RCC 7860 (cell line): ENCODE measurements around the gene S100A2.
"Not testable (repeated sequence)": the region's sequence is repeated elsewhere in the genome, so short reads cannot be mapped to it uniquely, and the experiment has no call there.

ENCODE experiments used
- DNase-seq: peaks from one replicate; pipeline ENCODE4 v3.0.0-alpha.2; 2015; ENCODE audit warnings: low spot score
- FAIRE-seq: peaks from 2 replicates; lab custom pipeline; 2012; peaks lifted over from hg19 to GRCh38; lab: Jason Lieb, UNC

The S100A2 gene

DNA sequence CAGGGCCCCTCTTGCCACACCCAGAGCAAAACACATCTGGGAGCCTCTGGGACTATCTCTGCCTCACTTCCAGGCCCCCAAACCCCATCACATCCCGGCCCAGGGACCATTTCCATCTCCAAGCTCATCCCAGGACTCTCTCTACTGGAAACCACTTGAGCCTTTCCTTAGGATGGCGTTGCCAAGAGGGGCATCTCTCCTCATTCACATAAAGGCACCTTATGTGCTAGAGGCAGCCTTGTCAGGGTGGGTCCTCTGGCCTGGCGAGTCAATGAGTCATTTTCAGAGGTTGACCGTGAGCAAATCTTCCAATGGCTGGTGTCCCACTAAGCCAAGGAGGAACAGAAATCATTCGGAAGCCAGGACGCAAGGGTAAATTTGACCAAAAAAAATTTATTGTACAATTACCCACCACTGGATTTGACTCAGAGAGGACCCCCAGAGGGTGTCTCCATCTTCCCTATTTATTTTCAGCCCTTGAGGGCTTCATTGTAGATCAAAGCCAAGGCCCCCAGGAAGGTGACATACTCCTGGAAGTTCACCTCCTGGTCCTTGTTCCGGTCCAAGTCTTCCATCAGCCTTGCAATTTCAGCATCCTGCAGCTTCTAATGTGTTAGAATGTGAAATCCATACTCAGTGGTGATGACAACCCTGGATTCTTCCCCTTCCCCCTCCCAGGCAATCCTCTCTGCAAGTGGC, 31.3 kb downstream of the S100A2 start:
- FAIRE-seq (no peak), DNase-seq (peak; percentile 55)

DNA sequence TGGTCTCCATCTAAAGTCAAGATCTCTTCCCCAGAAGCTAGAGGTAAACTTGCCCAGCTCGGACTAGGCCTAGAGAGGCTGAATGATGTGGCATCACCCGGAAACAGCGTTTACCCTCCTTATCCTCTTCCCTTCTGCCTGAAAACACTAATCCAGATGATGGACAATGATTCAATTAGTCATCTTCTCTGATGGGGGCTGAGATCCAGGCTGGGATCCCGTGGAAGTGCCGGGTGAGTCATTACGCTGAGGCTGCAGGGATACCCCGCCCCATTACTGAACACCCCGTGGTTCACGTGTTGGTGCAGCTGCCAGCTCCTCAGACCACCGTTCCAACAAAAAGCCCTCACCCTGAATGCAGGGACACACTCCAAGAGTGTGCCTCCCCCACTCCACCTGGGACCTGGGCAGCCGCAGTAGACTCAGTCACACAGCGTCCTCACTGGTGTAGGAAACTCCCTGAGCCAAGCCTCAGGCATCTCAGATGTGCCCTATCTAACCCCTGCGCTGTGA, 31.9 kb downstream of the S100A2 start:
- DNase-seq, result peak; percentile 96
- peak; percentile 88 for FAIRE-seq

GRCh38 chr1:153532769-153533599, 32.7 kb downstream of the S100A2 start:
- FAIRE-seq, result no peak

GRCh38 chr1:153532181-153532580, 33.5 kb downstream of the S100A2 start:
- no peak for DNase-seq

More at GRCh38 chr1:153532769-153533599, 32.7 kb downstream of the S100A2 start:
- DNase-seq, result peak; percentile 30

GRCh38 chr1:153531638-153532037, 34.0 kb downstream of the S100A2 start:
- DNase-seq (no peak), FAIRE-seq (no peak)

More at GRCh38 chr1:153532181-153532580, 33.5 kb downstream of the S100A2 start:
- FAIRE-seq, result no peak

GRCh38 chr1:153527683-153528040, 38.0 kb downstream of the S100A2 start:
- DNase-seq, result no peak
- FAIRE-seq, result no peak

DNA sequence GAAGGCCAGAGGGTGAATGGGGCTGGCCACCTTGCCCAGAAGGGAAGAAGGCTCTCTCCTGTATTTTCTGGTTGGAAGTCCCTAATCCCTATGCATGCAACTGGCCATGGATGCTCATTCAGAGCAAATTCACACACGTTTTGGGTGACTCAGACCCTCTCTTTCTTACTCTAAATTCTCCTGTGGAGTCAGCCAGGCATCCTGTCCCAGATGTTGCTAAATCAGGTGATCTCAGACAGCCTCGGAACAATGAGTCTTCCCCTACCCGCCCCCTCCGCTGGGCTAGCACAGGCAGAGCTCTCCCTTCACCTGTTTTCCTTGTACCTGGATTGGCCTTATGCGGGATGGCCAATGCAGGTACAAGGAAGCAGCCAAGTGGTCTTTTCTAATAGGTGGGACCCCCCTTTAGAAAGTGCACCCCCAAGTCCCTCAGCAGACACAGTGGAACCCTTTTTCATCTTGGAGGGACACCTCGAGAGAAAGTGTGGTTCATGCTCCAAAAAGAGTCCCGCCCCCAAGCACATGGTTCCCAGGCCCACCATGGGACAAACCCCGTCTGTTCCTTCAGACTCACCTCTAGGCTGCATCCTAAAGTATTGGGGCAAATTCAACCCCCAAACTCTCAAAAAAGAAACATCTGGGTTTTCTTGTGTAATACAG, 38.5 kb downstream of the S100A2 start:
- DNase-seq (no peak), FAIRE-seq (no peak)

GRCh38 chr1:153526132-153526543, 39.5 kb downstream of the S100A2 start:
- no peak for DNase-seq
- no peak for FAIRE-seq

DNA sequence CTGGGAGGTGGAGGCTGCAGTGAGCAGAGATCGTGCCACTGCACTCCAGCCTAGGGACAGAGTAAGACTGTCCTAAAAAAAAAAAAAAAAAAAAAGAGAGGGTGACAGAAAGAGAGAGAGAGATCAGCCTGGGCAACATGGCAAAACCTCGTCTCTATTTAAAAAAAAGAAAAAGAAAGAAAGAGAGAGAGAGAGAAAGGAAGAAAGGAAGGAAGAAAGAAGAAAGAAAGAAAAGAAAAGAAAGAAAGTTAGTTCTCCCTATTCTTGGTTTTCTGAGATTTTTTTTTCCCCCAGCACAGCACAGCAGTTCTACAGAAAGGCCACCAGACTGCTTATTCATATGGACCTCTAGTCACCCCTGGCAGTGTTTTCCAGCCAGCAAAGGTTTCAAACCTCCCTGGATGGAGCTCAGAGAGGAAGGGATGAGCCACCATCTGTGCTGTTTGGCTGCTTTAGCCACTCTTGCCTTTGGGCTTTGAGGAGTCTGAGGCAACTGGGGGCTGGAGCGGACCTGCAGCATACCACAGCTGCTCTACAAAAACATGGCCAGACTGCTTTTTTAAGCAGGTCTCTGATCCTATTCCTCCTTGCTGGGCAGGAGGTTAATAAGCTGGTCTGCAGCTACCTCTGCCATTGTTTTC, 40.4 kb downstream of the S100A2 start:
- FAIRE-seq, result no peak
- no peak for DNase-seq

- DNase-seq, FAIRE-seq: not testable (repeated sequence)
Observed at GRCh38 chr1:153522353-153523048, 43.1 kb downstream of the S100A2 start.

- not testable (repeated sequence) for FAIRE-seq, DNase-seq
Observed at GRCh38 chr1:153521808-153522207, 43.8 kb downstream of the S100A2 start.

DNA sequence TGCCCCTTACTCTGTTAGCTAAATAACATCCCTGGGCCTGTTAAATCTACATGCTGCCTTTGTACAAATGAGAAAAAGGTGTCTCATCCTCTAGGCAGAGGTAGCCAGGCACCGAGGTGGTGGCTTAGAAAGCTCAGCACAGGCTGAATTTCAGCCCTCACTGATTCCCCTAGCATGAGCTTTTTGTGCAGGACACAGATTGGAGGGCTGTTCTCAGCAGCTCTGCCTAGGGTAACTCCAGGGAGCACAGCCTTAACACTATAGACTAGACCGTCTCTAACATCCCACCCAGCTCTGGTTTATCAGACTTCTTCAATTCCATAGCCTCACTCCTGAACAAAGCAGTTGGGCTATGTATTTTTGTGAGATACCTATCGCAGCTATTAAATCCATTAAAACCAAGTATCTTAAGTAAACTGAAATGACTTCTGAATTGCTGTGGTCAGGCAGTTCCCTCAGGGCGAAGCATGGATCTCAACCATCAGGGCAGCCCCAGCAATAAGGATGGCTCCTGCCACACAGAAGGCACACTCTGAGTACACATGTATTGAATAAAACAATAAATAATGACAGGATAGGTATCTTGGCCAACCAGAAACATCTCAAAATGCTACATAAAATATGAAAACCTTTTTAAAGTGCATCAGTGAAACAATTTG, 44.7 kb downstream of the S100A2 start:
- DNase-seq, result no peak
- FAIRE-seq, result no peak

DNA sequence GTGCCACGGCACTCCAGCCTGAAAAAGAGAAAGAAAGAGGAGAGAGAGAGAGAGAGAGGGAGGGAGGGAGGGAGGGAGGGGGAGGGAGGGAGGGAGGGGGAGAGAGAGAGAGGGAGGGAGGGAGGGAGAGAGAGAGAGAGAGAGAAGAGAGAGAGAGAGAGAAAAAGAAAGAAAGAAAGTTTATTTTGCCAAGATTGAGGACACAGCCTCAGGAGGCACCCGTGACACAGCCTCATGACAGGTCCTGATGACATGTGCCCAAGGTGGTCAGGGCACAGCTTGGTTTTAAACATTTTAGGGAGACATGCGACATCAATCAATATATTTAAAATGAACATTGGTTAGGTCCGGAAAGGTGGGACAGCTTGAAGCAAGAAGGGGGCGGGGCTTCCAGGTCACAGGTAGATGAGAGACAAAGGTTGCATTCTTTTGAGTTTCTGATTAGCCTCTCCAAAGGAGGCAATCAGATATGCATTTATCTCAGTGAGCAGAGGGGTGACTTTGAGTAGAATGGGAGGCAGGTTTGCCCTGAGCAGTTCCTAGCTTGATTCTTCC, 45.4 kb downstream of the S100A2 start:
- FAIRE-seq, DNase-seq: not testable (repeated sequence)

DNA sequence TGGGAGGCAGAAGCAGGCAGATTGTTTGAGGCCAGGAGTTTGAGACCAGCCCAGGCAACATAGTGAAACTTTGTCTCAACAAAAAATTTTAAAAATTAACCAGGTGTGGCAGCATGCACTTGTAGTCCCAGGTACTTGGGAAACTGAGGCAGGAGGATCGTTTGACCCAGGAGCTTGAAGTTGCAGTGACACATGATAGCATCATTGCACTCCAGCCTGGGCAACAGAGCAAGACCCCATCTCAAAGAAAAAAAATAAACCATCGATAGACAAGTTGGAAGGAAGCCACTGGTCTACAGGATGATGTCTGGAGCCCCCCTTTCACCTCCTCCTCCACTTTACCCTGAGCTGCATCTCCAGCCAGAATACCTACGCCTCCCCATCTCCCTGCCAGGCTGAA, 46.4 kb downstream of the S100A2 start:
- DNase-seq (no peak), FAIRE-seq (no peak)

GRCh38 chr1:153515504-153516394, 49.9 kb downstream of the S100A2 start:
- DNase-seq (no peak), FAIRE-seq (no peak)

- FAIRE-seq, result no peak
Observed at GRCh38 chr1:153513666-153514065, 52.0 kb downstream of the S100A2 start.

DNA sequence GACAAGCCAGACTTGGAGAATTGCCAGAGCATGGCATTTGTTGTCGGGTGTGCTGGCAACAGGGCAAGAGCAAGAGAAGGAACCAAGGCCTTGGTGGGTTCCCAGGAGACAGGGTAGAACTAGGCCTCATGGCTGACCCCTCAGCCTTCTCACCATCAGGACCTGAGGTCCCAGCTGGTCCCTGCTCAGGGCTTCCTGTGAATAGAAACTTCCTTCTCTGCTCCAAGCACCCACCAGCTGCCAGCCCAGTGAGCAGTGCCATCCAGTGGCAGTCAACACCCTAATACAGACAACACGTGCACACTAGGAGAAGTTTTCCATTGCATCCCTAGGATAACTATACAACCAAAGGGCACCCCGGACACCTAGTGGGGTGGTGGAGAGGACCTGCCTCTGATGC, 52.6 kb downstream of the S100A2 start:
- no peak for DNase-seq
- no peak for FAIRE-seq

More at GRCh38 chr1:153513666-153514065, 52.0 kb downstream of the S100A2 start:
- no peak for DNase-seq
